CD4-positive, alpha-beta T cell treated with Interleukin-21 for 1 hour (primary cell): ENCODE measurements around the gene COX7A2L.

Experiments used
- DNase-seq: peaks from one replicate; pipeline ENCODE4 v3.0.0-alpha.2; 2020

The COX7A2L gene

GRCh38 chr2:42314892-42315468 is 46.0 kb downstream of the COX7A2L start:
- no peak for DNase-seq

DNA sequence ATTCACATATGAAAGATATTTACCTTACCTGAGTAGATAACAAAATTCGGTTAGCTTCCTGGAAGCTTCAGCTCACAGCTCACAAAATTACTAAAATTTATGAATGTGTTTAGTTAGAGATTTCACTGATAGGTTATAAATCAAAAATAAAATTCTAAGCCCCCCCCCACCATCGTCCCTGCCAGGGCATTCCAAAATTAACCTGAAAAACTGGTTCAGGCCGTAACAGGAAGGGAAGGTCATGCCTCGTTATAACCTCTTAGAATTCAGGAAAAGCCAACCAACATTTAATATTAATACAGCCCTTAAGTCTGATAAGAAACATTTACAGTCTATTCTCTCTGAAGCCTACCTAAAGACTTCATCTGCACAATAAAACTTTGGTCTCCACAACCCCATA is 48.9 kb downstream of the COX7A2L start:
- no peak for DNase-seq

DNA sequence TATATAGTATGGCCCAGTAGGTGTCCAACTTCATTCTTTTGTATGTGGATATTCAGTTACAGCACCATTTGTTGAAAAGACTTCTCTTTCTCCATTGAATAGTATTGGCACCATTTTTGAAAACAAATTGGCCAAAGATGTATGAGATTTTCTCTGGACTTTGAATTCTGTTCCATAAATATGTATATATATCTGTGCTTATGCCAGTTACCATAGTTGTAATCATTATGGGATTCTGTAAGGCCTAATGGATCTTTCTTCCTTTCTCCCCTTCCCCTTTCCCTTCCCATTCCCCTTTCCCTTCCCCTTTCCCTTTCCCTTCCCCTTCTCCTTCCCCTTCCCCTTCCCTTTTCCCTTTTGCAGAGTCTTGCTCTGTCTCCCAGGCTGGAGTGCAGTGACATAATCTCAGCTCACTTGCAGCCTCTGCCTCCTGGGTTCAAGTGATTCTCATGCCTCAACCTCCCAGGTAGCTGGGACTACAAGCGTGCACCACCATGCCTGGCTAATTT is 51.0 kb downstream of the COX7A2L start:
- DNase-seq, result no peak

GRCh38 chr2:42309366-42309765 is 51.7 kb downstream of the COX7A2L start:
- no peak for DNase-seq

GRCh38 chr2:42307180-42307579 is 53.8 kb downstream of the COX7A2L start:
- DNase-seq, result no peak

- DNase-seq, result no peak
Observed at GRCh38 chr2:42304059-42304713, 56.8 kb downstream of the COX7A2L start.

- no peak for DNase-seq
Observed at GRCh38 chr2:42303252-42303651, 57.8 kb downstream of the COX7A2L start.

DNA sequence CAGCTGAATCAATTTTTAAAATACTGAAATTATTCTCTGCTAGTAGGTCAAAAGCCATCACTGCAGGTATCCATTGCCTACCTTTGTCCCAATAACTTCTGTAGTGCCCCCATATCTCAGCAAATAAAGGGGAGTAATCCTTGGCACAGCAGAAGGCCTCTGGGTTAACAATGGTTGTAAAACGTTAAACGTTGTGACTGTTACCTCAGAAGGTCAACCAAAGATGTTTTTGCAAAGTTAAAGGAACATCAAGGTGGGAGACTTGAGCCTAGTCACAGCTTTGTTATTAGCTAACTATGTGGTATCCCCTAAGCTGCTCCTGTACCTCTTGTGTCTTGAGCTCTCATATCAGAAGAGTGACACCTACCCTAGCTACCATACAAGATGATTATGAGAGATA is 60.5 kb downstream of the COX7A2L start:
- DNase-seq, result no peak
